Stimulated activated CD8-positive, alpha-beta memory T cell treated with anti-CD3 and anti-CD28 coated beads, Interleukin-4, amount 100 ng/mL, for 1 hour (primary cell): ENCODE measurements around the gene MUTYH.
A peak's percentile ranks its signal among the peaks of the same experiment; 100 is the strongest.

Experiments used
- DNase-seq, 2 donors: peaks; one replicate each; pipeline ENCODE4 v3.0.0-alpha.2; 2020; ENCODE audit warnings: low read depth in 2 of 2, low spot score in 1 of 2

The MUTYH gene

DNA sequence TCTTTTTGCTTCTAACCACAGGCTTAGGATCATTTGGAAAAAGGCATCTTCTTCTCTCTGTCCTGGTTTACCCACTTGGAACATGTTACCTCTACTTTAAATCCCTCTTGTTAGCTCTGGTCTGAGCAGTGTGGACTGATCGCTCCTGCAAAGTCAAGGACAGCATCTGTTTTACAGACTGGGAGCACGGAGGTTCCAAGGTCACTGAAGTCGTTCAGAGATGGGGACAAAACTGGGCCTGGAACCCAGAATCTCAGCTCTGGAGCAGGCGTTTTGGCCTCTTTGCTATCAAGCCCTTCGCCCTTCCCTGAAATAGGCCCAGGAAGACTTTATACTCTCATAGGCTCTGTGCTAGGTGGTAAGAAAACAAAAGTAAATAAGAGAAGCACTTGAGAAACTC, 11.3 kb upstream of the MUTYH start:
- no peak for DNase-seq

DNA sequence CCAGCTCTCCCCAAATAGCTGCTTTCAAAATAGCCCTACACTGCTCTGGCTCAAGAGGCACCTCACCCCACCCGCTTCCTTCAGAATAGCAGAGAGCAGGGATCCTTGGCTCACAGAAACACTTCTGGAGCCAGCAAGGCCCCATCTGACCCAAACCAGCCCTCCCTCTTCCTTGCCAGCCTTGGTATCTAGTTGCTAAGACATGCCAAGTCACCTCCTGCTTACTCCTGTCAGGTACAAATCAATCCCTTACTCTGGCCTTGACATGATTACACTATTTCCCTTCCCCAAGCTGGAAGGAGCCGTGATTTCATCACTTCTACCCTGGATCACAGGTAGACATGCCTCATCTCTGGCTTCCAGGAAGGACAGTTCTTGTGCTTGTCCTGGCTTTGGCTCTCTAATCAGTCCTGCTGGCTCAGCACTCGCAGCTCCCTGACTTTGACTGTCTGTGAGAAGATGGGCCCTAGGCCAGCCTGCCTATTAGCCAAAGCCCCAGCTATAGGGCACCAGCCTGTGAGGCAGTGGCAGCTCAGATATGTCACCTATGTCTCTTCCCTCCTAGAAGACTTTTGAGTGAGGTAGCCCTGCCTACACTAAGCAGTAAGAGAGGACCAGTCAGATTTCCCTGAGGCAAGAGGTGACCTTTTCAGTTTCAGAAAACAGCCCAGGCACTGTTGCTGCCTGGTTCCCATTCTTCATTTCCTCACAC, 8.9 kb upstream of the MUTYH start:
- DNase-seq = no peak

DNA sequence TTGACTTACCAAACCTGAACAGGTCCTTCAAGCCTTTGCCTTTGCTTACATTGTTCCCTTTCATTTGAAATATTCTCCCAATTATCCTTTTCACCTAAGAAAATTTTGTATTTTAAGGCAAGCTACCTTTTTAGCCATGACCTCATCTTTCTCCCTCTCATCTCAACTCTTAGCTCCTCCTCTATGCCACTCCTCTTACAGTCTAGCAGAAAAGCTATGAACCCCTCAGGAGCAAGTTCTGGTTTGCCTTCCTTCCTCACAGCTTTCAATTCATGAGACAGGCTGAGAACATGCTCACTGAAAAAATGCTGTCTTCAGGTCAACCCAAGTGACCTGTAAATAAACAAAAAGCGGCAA, 8.3 kb upstream of the MUTYH start:
- DNase-seq = no peak

DNA sequence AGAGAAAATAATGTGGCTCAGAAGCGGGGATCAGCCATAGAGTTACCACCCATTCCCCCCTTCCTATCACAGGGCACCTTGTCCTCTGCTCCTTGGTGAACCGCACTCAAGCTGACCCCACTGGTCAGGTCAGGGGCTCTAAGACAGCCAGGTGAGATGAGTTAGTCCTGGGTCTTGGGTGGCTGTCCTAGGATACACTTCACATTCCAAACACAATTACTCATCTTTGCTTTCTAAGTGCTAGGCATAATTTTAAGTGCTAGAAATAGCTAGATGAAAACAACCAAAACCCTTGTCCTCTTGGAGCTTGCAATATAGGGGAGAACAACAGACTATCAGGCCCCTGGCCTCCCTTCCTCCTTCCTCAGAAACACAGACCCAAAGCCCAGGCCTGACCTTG, 7.8 kb upstream of the MUTYH start:
- no peak for DNase-seq

DNA sequence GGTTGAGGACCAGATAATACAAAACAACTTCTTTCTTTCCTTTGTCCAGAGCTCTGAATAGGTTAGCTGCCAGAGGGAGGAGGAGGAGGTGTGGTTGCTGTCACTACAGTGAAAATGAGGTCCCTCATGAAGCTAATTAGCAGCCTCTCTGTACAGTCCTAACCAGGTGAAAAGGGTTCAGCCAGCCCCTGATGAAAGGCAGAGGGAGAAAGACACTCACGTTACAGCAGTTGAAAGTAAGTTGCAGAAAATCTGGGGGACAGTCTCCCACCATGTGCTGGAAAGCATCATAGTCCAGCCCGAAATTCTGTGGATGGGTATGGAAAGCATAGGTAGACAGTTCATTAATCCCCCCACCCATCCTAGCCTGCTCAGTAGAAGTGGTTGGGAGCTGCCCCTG, 6.2 kb upstream of the MUTYH start:
- no peak for DNase-seq

DNA sequence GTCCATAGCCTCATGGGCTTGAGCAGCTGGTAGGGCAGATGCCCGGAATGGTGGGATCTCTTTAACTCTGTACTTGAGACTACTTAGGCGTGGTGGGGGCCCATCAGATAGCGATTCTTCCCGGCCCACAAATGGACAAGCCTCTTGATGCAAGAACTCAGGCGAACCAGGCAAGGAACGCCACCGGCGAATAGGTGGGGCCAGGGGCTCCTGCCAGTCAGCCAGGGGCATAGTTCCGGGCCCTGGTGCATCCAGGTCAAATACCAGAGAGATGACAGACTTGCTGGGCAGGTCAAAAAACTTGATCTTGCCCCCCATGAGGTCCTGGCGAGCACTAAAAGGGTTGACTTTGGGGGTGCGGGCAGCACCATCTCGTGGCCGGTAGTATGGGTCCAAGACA, 4.8 kb upstream of the MUTYH start:
- no peak for DNase-seq

DNA sequence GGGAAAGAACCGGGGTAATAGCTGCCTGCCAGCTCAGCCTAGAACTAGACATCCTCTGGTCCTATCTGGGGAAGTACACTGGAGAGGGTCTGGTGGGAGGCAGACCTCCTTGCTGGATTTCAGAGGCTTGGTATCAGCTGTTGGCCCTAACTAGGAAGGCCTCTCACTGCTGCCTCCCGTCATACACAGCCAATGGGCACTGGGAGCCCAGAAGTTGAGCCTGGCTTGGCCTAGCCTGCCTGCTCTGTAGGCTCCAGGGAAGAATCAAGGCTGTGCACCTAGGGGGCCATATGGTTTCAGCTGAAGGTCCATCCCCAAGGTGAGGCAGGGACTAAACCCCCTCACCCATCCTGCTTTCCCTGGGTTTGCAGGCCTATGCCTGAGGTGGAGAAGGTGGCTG, 4.3 kb upstream of the MUTYH start:
- no peak for DNase-seq

DNA sequence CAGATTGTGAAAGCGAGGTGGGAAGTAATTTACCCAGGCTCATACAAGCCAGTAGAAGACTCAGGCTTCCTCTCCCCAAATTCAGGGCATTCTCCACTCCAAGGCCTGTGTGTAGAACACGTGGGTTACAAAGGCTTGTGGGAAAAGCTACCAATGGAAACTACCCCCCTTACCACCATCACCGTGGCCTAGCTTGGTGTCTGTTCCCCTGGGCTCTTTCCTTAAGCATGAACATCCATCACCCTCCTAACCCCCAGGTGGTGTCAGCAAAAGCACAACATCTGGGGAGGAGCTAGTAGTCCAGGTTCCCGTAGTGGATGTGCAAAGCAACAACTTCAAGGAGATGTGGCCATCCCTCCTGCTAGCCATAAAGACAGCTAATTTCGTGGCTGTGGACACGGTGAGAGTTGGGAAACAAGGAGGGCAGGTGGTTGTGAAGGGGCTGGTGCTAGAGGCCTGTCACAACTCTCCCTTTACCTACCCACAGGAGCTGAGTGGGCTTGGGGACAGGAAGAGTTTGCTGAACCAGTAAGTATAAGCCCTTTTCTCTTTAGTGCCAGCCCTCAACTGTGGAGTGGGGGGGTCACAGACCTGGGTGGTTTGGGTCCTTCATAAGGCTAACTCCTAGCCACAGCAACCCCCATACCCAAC, 701 bp upstream of the MUTYH start:
- no peak for DNase-seq

DNA sequence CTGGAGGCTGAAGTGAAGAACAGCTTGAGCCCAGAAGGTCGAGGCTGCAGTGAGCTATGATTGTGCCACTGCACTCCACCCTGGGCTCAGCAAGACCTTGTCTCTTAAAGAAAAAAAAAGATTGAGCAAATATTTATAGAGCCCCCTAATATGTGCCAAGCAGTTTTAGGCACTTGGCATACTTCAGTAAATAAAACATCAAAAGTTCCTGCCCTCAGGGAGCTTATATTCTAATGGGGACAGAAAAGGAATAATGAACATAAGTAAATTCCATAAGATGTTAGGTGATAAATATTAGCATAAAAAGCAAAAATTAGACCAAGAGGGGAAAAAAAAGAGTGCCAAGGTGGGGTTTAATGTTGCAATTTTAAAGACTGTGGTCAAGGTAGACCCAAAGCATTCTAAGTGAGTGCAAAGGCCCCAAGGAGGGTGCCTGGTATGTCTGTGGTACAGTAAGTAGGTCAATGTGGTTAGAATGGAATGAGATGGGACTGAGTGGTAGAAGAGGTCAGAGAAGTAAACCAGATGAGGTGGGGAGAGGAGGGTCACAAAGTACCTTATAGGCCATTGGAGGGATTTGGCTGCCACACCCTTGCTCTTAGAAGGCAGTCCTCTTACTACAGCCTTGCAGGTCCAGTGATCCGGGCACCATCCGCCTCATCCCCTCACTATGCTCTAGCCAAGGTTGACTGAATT, 2.5 kb downstream of the MUTYH start:
- DNase-seq = no peak

DNA sequence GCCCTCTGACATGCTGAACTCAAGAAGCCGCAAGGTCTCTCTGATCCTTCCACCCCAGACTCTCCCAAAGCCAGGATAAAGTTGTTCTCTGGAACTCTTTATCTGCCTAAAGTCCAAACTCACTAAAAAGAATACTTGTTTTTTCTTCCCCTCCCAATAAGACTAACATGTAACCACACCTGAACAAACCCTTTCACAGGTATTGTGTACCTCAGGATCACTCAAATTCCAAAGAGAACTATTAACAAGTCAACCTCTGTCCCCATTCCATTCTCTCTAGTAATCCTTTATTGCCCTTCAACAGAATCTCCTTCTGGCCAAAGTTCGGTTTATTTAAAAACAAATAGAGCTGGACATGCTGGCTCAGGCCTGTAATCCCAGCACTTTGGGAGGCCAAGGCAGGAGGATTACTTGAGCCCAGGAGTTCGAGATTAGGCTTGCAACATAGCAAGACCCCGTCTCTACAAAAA, 4.3 kb downstream of the MUTYH start:
- DNase-seq = no peak

DNA sequence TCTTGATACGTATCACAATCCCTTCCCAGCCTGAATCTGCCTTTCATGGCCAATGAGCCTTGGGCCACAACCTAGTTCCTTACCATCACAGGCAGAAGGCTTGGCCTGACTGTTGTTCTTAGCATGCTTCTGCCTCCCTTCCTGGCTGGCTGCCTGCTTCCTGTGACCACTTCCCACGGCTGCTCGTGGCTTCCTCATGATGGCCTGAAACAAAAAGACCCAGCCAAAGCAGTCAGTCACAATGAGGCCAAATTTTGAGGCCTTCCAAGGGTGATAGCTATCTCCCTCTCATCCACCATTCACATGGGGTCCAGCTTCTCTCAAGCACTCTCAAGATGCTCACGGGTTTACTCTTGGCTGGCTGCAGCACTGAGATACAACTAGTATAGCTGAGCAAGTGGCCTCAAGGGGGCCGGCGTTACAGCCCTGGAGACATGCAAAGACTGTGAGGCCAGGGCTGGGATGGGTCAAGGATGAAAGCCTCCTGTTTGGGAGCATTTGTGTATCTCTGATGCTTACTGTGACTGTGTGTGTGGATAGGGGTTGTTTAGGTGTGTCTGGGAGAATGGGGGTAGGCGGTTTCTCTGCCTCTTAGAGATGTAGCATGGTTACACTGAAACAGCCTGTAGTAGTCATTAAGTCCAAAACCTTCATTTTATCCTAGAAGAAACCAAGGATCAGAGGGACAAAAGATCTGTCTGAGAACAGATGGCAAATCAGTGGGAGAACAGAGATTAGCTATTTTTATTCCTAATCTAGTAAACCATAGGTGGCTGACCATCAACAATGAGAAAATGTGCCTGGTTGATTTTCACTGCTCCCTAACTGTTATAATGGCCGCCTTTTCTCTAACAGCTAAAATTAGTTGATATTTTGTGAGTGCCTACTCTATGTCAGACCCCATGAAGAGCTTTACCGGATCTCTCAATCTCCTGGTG, 5.7 kb downstream of the MUTYH start:
- no peak for DNase-seq

DNA sequence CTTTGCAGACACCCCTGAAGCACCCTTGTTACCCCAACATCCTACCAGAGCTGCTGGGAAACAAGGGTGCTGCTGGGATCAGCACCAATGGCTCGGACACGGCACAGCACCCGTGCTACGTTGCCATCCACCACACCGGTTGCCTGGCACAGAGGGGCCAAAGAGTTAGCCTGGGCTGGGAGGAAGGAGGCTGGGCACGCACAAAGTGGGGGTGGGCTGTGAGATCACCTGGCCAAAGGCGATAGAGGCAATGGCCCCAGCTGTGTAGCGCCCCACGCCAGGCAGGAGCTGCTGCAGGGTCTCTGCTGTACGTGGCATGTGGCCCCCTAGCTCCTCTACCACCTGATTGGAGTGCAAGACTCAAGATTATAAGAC, 7.9 kb downstream of the MUTYH start:
- no peak for DNase-seq

DNA sequence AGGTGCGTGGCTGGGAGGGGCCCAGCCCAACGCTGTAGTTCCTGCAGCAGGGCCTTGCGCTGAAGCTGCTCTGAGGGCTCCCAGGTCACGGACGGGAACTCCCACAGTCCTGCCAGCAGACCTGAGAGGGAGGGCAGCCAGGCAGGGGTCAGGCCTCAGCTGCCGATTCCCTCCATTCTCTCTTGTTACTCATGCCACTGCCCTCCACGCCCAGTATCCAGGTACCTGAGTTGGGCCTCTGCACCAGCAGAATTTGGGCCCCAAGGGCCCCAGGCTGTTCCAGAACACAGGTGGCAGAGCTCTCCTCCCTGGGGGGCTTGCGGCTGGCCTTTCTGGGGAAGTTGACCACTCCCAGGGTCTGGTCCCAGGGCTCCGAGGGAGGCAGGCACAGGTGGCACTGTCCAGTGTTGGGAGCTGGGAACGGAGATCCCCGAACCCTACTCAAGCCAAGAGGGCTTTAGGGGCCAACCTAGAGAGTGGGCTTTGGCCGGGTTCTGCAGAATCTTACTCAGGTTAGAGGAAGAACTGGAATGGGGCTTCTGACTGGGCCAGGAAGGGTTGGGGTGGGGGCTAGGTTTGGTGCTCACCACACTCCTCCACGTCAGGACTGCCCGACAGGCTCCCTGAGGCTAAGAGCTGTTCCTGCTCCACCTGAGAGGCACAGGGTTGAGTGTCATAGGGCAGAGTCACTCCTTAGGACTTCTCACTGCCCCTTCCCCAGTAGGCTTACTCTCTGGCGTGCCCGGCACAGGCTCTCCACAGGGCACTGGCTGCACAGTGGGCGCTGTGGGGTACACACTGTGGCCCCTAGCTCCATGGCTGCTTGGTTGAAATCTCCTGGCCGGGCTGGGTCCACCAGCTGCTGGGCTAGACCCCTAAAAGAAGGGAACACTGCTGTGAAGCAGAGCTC, 8.5 kb downstream of the MUTYH start:
- no peak for DNase-seq

DNA sequence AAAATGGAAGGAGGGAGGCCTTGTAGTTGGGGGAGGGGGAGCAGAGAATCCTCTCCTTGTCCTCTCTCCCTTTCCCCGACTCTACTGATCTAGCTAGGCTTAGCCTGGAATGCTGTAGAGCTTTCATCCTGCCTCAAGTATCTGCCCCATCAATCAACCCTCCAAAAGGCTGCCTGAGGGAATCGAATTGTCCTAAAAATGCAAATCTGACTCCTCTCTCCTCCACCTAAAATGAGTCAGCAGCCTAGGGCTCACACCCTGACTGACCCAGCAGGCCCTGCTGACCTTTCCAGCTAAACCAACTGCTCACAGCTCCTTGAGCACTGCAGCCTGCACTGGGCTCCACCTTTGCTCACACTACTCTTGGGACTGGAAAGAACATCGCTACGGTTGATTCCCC, 10.8 kb downstream of the MUTYH start:
- DNase-seq = no peak

DNA sequence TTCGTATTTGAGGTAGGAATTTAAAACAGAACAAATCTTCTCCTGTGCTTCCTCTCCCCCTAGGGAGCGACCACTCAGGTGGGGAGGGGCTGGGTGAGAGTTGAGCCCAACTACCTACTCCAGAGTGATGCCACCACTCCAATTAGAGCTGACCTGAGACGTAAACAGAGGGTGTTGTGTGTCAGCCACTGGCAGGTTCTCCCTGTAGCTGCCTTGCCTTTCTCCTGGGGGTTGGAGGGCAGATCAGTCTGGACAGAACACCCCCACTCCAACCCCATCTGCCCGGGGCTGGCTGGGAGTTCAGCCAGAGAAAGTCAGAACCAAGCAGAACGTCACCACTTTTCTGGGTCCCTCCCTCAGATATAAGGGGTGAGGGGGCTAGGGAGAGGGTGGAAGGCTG, 11.6 kb downstream of the MUTYH start:
- DNase-seq = no peak

DNA sequence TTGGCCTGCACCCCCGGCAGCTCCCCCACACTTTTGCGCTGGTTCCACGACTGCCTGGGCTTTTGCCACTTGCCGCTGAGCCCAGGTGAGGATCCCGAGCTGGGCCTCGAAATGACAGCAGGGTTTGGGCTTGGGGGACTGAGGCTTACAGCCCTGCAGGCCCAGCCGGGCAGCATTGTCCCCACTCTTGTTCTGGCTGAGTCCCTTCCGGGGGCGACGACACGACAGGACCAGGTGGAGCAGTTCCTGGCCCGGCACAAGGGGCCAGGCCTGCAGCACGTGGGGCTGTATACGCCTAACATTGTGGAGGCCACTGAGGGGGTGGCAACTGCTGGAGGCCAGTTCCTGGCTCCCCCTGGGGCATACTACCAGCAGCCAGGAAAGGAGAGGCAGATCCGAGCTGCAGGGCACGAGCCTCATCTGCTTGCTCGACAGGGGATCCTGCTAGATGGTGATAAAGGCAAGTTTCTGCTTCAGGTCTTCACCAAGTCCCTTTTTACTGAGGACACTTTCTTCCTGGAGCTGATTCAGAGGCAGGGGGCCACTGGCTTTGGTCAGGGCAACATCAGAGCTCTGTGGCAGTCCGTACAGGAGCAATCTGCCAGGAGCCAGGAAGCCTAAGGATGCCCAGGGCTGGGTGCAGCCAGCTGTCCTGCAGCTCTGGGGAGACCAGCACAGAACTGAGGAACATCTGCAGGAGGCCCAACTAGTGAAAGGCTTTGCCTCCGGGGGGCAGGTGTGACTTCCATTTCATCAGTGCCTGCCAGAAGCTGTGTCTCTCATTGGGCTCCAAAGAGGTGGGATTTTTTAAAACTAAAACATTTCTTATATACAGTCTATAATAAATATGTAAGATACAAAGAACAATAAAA, 12.4 kb downstream of the MUTYH start:
- no peak for DNase-seq

DNA sequence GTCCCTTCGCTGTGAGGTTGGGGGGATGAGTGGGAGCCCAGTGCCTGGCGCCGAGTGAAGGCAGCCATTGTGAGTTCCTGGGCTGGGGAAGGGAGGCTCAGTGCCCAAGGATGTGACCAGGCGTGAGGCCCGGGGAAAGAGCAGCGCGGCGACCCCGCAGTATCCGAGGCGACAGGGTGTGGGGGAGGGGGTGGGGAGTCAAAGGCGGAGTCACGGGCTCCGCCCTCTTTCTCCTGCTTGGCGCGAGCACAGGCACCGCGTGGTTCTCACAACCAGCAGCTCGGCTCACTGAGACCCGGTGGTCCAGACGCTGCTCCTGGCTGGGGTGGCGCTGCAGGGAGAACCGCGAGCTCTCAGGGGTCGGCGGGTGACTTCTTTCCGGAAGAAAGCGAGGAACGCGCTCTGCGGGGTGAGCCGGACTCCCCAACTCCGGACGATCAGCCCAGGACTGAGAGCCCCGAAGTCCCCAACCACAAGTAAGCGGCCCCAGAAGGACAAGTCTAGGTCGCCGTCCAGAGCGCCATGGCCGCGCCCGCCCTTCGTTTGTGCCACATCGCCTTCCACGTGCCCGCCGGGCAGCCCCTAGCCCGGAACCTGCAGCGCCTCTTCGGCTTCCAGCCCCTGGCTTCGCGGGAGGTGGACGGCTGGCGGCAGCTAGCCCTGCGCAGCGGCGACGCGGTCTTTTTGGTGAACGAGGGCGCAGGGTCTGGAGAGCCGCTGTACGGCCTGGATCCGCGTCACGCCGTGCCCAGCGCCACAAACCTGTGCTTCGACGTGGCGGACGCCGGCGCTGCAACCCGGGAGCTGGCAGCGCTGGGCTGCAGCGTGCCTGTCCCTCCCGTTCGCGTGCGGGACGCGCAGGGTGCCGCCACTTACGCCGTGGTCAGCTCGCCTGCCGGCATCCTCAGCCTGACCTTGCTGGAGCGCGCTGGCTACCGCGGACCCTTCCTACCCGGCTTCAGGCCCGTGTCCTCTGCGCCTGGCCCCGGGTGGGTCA, 13.3 kb downstream of the MUTYH start, which contains the start of gene HPDL:
TSS of gene HPDL (plus strand) at position 269 of the 997 bp plus-strand sequence. CDS start at position 523, 254 bp downstream.
- peak; percentile 21 to 23 for DNase-seq

DNA sequence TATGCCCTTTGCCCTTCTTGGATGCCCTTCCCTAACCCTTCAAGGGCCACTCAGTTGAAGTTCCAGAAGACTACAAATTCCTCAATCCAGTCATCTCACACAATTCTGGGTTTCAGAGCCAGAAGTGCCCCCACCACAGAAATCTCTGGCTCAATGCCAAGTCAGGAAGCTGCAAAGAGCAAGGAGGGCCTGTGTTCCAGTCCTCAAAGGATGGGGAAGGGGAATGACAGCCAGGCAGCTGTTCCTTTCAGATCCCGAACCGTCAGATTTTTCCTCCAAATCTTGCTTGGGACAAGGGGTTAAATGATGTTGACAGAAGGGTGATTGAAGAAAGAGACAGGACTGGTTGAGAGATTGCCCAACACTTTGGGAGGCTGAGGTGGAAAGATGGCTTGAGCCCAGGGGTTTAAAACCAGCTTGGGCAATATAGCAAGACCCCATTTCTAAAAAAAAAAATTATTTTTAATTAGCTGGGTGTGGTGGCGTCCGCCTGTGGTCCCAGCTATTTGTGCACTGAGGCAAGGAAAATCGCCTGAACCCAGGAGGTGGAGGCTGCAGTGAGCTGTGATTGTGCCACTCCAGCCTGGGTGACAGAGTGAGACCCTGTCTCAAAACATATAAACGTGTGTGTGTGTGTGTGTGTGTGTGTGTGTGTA, 14.3 kb downstream of the MUTYH start:
- DNase-seq = no peak
